ENCODE data around the gene CAMTA2.

The CAMTA2 gene

GRCh38 chr17:4998732-4999429 lies 11.4 kb upstream of the CAMTA2 start:
- DNase-seq: no peak

GRCh38 chr17:4998027-4998731 lies 10.7 kb upstream of the CAMTA2 start:
- DNase-seq: peak; percentile 13

GRCh38 chr17:4997302-4998026 lies 10.0 kb upstream of the CAMTA2 start, which contains the start of the genes INCA1 and KIF1C:
TSS of gene INCA1 (minus strand) at chr17:4997522. CDS start at chr17:4994437, 3,085 bp downstream.
TSS of gene KIF1C (plus strand) at chr17:4997950. CDS start at chr17:5000247, 2,297 bp downstream.
- DNase-seq: peak; percentile 88

- no peak for DNase-seq
Observed at GRCh38 chr17:4994081-4994595, 6.7 kb upstream of the CAMTA2 start.

- no peak for DNase-seq
Observed at GRCh38 chr17:4987767-4988567, 492 bp upstream of the CAMTA2 start.

- no peak for DNase-seq
Observed at GRCh38 chr17:4986403-4986802, 1.1 kb downstream of the CAMTA2 start.

GRCh38 chr17:4982305-4982704 lies 5.2 kb downstream of the CAMTA2 start:
- DNase-seq: no peak

- DNase-seq: no peak
Observed at GRCh38 chr17:4980644-4981216, 6.7 kb downstream of the CAMTA2 start.

- no peak for DNase-seq
Observed at GRCh38 chr17:4978726-4979125, 8.7 kb downstream of the CAMTA2 start.

GRCh38 chr17:4974115-4974670 lies 13.3 kb downstream of the CAMTA2 start:
- DNase-seq: no peak

GRCh38 chr17:4973256-4974114 lies 14.0 kb downstream of the CAMTA2 start:
- DNase-seq: no peak

- no peak for DNase-seq
Observed at GRCh38 chr17:4972752-4973151, 14.7 kb downstream of the CAMTA2 start.

- no peak for DNase-seq
Observed at GRCh38 chr17:4972322-4972721, 15.2 kb downstream of the CAMTA2 start.

GRCh38 chr17:4971826-4972225 lies 15.6 kb downstream of the CAMTA2 start:
- no peak for DNase-seq

GRCh38 chr17:4970273-4970672 lies 17.2 kb downstream of the CAMTA2 start:
- DNase-seq: no peak

GRCh38 chr17:4969551-4970173 lies 17.8 kb downstream of the CAMTA2 start:
- DNase-seq: peak; percentile 67

GRCh38 chr17:4969047-4969550 lies 18.4 kb downstream of the CAMTA2 start:
- DNase-seq: peak; percentile 69

GRCh38 chr17:4968486-4969046 lies 18.9 kb downstream of the CAMTA2 start:
- DNase-seq: peak; percentile 46
